OCI-LY7 (cell line): ENCODE results near the gene RASSF5. TPM values are rescaled to one million over a fixed set of nuclear protein-coding genes. Genes with fewer than 3 reads are reported as not detected.
"Not testable (repeated sequence)": the region's sequence is repeated elsewhere in the genome, so short reads cannot be mapped to it uniquely, and the experiment has no call there.

Experiments
- BruUV-seq: library from RNA; stranded (reverse); fragments of 400-500 nt; replicated peaks from 2 replicates; lab custom pipeline; 2021; lab: Mats Ljungman, UMichigan
- CTCF ChIA-PET: fragments of 300-600 bp; sonication (Branson Sonifier 250); formaldehyde crosslinking; loops from one replicate; lab custom pipeline; 2022; ENCODE audit warnings: antibody characterized with exemption; ENCODE audit not compliant: unreplicated experiment; lab: Charles Lee
- POLR2A ChIA-PET: fragments of 300-600 bp; sonication (Branson Sonifier 250); formaldehyde crosslinking; loops from one replicate; lab custom pipeline; 2022; ENCODE audit warnings: antibody characterized with exemption; lab: Charles Lee
- DNase-seq: peaks from one replicate; pipeline ENCODE4 v3.0.0-alpha.2; 2015; ENCODE audit warnings: low spot score
- H2AFZ ChIP-seq: fragments of 200-600 bp; sonication (generic), shearing (Covaris generic); 2 replicates; pipeline ENCODE4 v1.6.1; 2014; ENCODE audit warnings: mild to moderate bottlenecking, antibody characterized with exemption, low read length, moderate library complexity
- H3K27ac ChIP-seq: fragments of 200-600 bp; sonication (generic); 2 replicates; pipeline ENCODE4 v1.5.1; 2014; ENCODE audit warnings: mixed run types, low read depth, mild to moderate bottlenecking, moderate library complexity, low read length, inconsistent platforms; ENCODE audit not compliant: poor library complexity, severe bottlenecking
- H3K36me3 ChIP-seq: fragments of 200-600 bp; sonication (generic); 2 replicates; pipeline ENCODE4 v1.6.1; 2014; ENCODE audit warnings: mild to moderate bottlenecking, antibody characterized with exemption, low read length, moderate library complexity, mixed read lengths; ENCODE audit not compliant: insufficient read depth
- H3K4me1 ChIP-seq: fragments of 200-600 bp; sonication (generic); 2 replicates; pipeline ENCODE4 v1.5.1; 2014; ENCODE audit warnings: mild to moderate bottlenecking, low read length; ENCODE audit not compliant: insufficient read depth, poor library complexity, severe bottlenecking
- H3K4me2 ChIP-seq: fragments of 200-600 bp; sonication (generic); 2 replicates; pipeline ENCODE4 v1.6.1; 2014; ENCODE audit warnings: mild to moderate bottlenecking, low read length
- H3K4me3 ChIP-seq: fragments of 200-600 bp; sonication (generic); 2 replicates; pipeline ENCODE4 v1.5.1; 2014; ENCODE audit warnings: mild to moderate bottlenecking, low read depth, low read length; ENCODE audit not compliant: poor library complexity, severe bottlenecking
- H3K79me2 ChIP-seq: fragments of 200-600 bp; sonication (generic); 2 replicates; pipeline ENCODE4 v1.6.1; 2016; ENCODE audit warnings: low read depth, mild to moderate bottlenecking, low read length, moderate library complexity, mixed read lengths; ENCODE audit not compliant: insufficient read depth
- H3K9me2 ChIP-seq: fragments of 200-600 bp; sonication (generic); 2 replicates; pipeline ENCODE4 v1.6.1; 2016; ENCODE audit warnings: mild to moderate bottlenecking, low read length, mixed read lengths; ENCODE audit not compliant: insufficient read depth
- H3K9me3 ChIP-seq: fragments of 200-600 bp; sonication (generic); 2 replicates; pipeline ENCODE4 v1.6.1; 2014; ENCODE audit warnings: mild to moderate bottlenecking, mixed run types, low read length, mixed read lengths
- H4K20me1 ChIP-seq: fragments of 200-600 bp; sonication (generic); 2 replicates; pipeline ENCODE4 v1.6.1; 2014; ENCODE audit warnings: mild to moderate bottlenecking, antibody characterized with exemption, low read length, moderate library complexity, mixed read lengths; ENCODE audit not compliant: insufficient read depth
- EZH2phosphoT487 ChIP-seq: fragments of 200-600 bp; sonication (generic); IDR thresholded peaks from 2 replicates; pipeline ENCODE4 v1.6.1; 2018; ENCODE audit warnings: low read depth, borderline replicate concordance, mild to moderate bottlenecking, mixed run types, antibody characterized with exemption, low read length, moderate library complexity, mixed read lengths
- intact Hi-C: fragments of 100-400 bp; cut with micrococcal nuclease; formaldehyde crosslinking; loops from one replicate; pipeline ENCODE4 v1.10.0; 2022; ENCODE audit not compliant: unreplicated experiment
- total RNA-seq, 2 experiments: library from RNA; depleted of rRNA in 1 of 2; stranded (reverse); fragments of >200 nt in 1 of 2; shearing (Covaris generic) in 1 of 2; gene quantifications; 2 replicates each; pipeline ENCODE4 v1.2.3, GENCODE V29; 2014 to 2022
- TF ChIP-seq, protein P1 (sequence below): fragments of 200-600 bp; sonication (generic); conservative IDR thresholded peaks from 2 replicates; pipeline ENCODE4 v1.5.1; 2014; ENCODE audit warnings: mild to moderate bottlenecking, antibody characterized with exemption, low read length, moderate library complexity, mixed read lengths

Gene RASSF5
- total RNA-seq, 2 experiments from 2014 or later = 19.8 to 25.7 TPM

DNA sequence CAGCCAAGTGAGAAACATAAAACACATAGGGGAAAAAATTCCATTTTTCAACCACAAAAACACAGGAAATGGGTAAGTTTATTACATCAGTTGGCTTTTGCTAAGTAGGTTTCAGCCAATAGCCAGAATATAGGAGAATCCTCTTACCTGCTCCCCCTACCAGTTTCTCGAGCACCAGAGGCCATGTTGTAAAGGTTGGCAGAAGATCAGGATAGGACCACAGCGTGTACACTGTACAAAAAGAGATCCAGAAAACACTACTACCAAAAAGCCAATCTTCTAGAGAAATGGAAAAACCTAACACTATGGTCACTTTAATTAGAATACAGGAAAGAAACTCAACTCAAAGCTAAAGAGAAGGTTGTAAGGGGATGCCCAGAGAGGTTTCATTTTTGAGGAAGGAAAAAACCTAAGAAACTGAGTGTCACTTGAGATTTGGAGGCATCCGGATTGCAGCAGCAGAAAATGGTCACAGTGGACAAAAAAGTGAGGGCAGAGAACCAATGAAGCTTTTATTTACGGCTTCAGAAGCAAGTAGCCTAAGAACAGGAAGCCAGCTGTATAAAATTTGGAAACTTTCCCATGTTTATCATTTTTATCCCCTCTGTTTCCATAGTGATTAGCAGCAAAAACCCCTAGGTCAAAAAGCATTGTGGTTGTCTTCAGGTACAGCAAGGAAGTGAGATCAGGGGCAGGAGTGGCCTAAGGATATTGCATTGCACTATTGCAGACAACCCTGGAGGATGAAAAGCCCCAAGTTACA, 102.1 kb downstream of the RASSF5 start:
- Histone ChIP-seq H3K27ac (no peak overlapping the region), H3K4me3 (no peak overlapping the region), H3K4me2 (no peak overlapping the region), H3K4me1 (peaks cover 13% of the 10 kb centered on the region), H3K36me3 (peaks cover 39% of the 10 kb centered on the region), H4K20me1 (no peaks in the 10 kb centered on the region), H3K79me2 (peaks cover 12% of the 10 kb centered on the region; the same call in 1 of the 2 replicates), H3K9me3 (no peaks in the 10 kb centered on the region), H2AFZ (no peak overlapping the region), H3K9me2 (no peaks in the 10 kb centered on the region)
- TF ChIP-seq EZH2phosphoT487 = no peak
- TF ChIP-seq, protein P1, sequence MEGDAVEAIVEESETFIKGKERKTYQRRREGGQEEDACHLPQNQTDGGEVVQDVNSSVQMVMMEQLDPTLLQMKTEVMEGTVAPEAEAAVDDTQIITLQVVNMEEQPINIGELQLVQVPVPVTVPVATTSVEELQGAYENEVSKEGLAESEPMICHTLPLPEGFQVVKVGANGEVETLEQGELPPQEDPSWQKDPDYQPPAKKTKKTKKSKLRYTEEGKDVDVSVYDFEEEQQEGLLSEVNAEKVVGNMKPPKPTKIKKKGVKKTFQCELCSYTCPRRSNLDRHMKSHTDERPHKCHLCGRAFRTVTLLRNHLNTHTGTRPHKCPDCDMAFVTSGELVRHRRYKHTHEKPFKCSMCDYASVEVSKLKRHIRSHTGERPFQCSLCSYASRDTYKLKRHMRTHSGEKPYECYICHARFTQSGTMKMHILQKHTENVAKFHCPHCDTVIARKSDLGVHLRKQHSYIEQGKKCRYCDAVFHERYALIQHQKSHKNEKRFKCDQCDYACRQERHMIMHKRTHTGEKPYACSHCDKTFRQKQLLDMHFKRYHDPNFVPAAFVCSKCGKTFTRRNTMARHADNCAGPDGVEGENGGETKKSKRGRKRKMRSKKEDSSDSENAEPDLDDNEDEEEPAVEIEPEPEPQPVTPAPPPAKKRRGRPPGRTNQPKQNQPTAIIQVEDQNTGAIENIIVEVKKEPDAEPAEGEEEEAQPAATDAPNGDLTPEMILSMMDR = no peak
- DNase-seq = no peak
- ChIA-PET POLR2A (interaction anchor here (0.7 to 2.6 kb wide), 3 partner anchors 11 to 416 kb away, joined by 3 to 7 read pairs (median 6); no protein-coding TSS in a partner anchor), CTCF (interaction anchor here (1.4 to 1.9 kb wide), 2 partner anchors 54 to 119 kb away, joined by 3 to 5 read pairs; no protein-coding TSS in a partner anchor)
- intact Hi-C loops = loop anchor here (2.0 kb wide), 1 partner anchor 303 kb away; no protein-coding TSS in a partner anchor
- BruUV-seq = no TSS peak

DNA sequence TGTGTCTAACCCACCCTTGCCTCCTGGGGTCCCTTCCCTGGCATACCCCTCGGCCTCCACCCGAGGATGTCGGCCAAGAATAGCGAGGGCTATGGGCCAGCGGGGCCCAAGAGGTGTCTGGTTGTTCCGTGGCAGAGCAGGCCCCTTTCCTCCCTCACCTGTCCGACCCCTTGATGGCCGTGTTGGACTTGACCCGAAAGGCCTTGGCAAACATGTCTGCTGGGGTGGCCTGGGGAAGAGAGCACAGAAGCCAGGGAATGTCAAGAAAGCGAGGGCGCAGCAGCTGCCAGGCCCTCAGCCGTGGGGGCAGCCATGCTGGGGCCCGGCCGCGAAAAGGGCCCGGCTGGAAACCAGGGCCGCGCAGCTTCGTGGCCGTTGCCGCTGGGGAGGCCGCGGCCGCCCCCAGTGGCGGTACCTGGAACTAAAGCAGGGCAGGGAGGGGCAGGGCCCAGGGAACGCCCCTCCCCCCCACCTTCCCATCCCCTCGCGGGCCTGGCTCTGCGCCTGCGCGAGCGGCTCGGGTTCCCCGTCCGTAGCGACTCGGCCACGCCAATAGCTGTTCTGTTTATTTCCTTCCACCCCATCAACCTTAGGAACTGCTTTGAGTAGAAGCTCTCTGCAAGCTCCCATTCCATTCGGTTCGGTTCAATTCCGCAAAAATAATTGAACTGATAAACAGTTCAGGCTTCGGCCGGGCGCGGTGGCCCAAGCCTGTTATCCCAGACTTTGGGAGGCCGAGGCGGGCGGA, 105.0 kb downstream of the RASSF5 start, which contains the start of gene EIF2D:
Gene EIF2D, minus strand, starts transcription at position 337 of the 748 bp plus-strand sequence. Its CDS starts 123 bp downstream, at position 214.
- intact Hi-C loops = no loop called here

DNA sequence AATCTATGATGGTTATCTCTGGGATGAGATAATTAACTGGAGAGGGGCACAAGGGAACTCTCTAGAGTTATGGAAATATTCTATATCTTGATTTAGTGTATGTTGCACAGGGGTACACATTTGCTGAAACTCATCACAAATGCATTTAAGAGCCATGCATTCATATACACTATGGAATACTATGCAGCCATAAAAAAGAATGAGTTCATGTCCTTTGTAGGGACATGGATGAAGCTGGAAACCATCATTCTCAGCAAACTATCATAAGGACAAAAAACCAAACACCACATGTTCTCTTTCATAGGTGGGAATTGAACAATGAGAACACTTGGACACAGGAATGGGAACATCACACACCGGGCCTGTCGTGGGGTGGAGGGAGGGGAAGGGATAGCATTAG, 119.1 kb downstream of the RASSF5 start:
- H3K4me1 ChIP-seq, intact Hi-C loops, H3K79me2 ChIP-seq, H3K4me3 ChIP-seq, H3K4me2 ChIP-seq, CTCF ChIA-PET, POLR2A ChIA-PET, H3K9me2 ChIP-seq, DNase-seq, H4K20me1 ChIP-seq, H3K36me3 ChIP-seq, H3K27ac ChIP-seq, H2AFZ ChIP-seq, BruUV-seq: not testable (repeated sequence)
- H3K9me3 ChIP-seq = peaks cover 10% of the 10 kb centered on the region; the same call in 1 of the 2 replicates

More for the DNA sequence above, 105.0 kb downstream of the RASSF5 start, which contains the start of gene EIF2D:
- DNase-seq = peak; percentile 96
- Histone ChIP-seq H3K4me2 (peak within 1 kb of the TSS; percentile 91), H3K27ac (peak within 1 kb of the TSS; percentile 27), H3K9me3 (no peaks in the 10 kb centered on the region), H3K79me2 (peaks cover 12% of the 10 kb centered on the region; the same call in 1 of the 2 replicates), H3K4me3 (peak within 1 kb of the TSS; percentile 72), H3K9me2 (no peaks in the 10 kb centered on the region), H4K20me1 (no peaks in the 10 kb centered on the region), H3K36me3 (peaks cover 18% of the 10 kb centered on the region), H2AFZ (peak within 1 kb of the TSS; percentile 77), H3K4me1 (peaks cover 13% of the 10 kb centered on the region)
- BruUV-seq = no TSS peak
- ChIA-PET POLR2A (interaction anchor here (0.5 to 2.0 kb wide), 16 partner anchors 8 to 946 kb away, joined by 3 to 11 read pairs (median 3); partner anchors contain the start of gene DYRK3), CTCF (interaction anchor here (0.6 to 1.4 kb wide), 11 partner anchors 11 to 709 kb away, joined by 3 to 15 read pairs (median 4); partner anchors contain the start of genes DYRK3 and IKBKE)
- TF ChIP-seq, protein P1 = peak; percentile 82
- TF ChIP-seq EZH2phosphoT487 = no peak
